Mesendoderm (in vitro differentiated cells): ENCODE measurements around the gene EGLN2.
"Not testable (repeated sequence)": the region's sequence is repeated elsewhere in the genome, so short reads cannot be mapped to it uniquely, and the experiment has no call there.

Source experiments
- DNase-seq: peaks from one replicate; pipeline ENCODE4 v3.0.0; 2013
- H2AK5ac ChIP-seq: 2 replicates; pipeline ENCODE4 v1.6.1; 2013; ENCODE audit warnings: low read length, inconsistent platforms
- H2BK120ac ChIP-seq: 2 replicates; pipeline ENCODE4 v1.6.1; 2013; ENCODE audit warnings: low read depth, mild to moderate bottlenecking, low read length, moderate library complexity, mixed read lengths
- H2BK15ac ChIP-seq: replicated peaks from 2 replicates; pipeline ENCODE4 v1.6.1; 2013; ENCODE audit warnings: low read depth, mild to moderate bottlenecking, moderate library complexity
- H2BK5ac ChIP-seq: 2 replicates; pipeline ENCODE4 v1.6.1; 2013; ENCODE audit warnings: low read length, inconsistent platforms
- H3K18ac ChIP-seq: 2 replicates; pipeline ENCODE4 v1.6.1; 2013; ENCODE audit warnings: mild to moderate bottlenecking, low read length, mixed read lengths
- H3K23ac ChIP-seq: one replicate; pipeline ENCODE4 v1.6.1; 2013; ENCODE audit warnings: low read length
- H3K27ac ChIP-seq: 2 replicates; pipeline ENCODE4 v1.5.1; 2013; ENCODE audit warnings: low read depth, mild to moderate bottlenecking, inconsistent platforms, low read length, moderate library complexity
- H3K27me3 ChIP-seq: 2 replicates; pipeline ENCODE4 v1.6.1; 2013; ENCODE audit warnings: low read length, control low read depth, mild to moderate bottlenecking, inconsistent platforms; ENCODE audit not compliant: insufficient read depth, poor library complexity
- H3K36me3 ChIP-seq: 2 replicates; pipeline ENCODE4 v1.6.1; 2013; ENCODE audit warnings: low read length, inconsistent platforms; ENCODE audit not compliant: control insufficient read depth, insufficient read depth
- H3K4ac ChIP-seq: one replicate; pipeline ENCODE4 v1.6.1; 2013; ENCODE audit warnings: low read depth, mild to moderate bottlenecking, low read length, moderate library complexity
- H3K4me1 ChIP-seq: 2 replicates; pipeline ENCODE4 v1.6.1; 2013; ENCODE audit warnings: low read depth, low read length, inconsistent platforms; ENCODE audit not compliant: control insufficient read depth
- H3K4me2 ChIP-seq: 2 replicates; pipeline ENCODE4 v1.6.1; 2013; ENCODE audit warnings: low read length
- H3K4me3 ChIP-seq: 2 replicates; pipeline ENCODE4 v1.5.1; 2013; ENCODE audit warnings: mild to moderate bottlenecking, low read length
- H3K56ac ChIP-seq: one replicate; pipeline ENCODE4 v1.6.1; 2013; ENCODE audit warnings: low read length
- H3K79me1 ChIP-seq: 2 replicates; pipeline ENCODE4 v1.6.1; 2013; ENCODE audit warnings: low read length, inconsistent platforms
- H3K79me2 ChIP-seq: 2 replicates; pipeline ENCODE4 v1.6.1; 2013; ENCODE audit warnings: mild to moderate bottlenecking, low read length; ENCODE audit not compliant: control insufficient read depth, insufficient read depth
- H3K9ac ChIP-seq: 2 replicates; pipeline ENCODE4 v1.6.1; 2013; ENCODE audit warnings: low read length, inconsistent platforms
- H4K5ac ChIP-seq: one replicate; pipeline ENCODE4 v1.6.1; 2013; ENCODE audit warnings: low read length
- H4K8ac ChIP-seq: one replicate; pipeline ENCODE4 v1.6.1; 2013; ENCODE audit warnings: low read depth, mild to moderate bottlenecking, control low read depth, low read length, moderate library complexity
- WGBS: extraction: QIAGEN DNeasy Blood & Tissue Kit; methylation state at CpG from one replicate; pipeline ENCODE4 v1.1.7; 2013; ENCODE audit warnings: low lambda C conversion rate, missing lambda C conversion rate; ENCODE audit not compliant: insufficient coverage; ENCODE audit errors: extremely low coverage; 5-methylcytosine and 5-hydroxymethylcytosine counted together

EGLN2 gene

DNA sequence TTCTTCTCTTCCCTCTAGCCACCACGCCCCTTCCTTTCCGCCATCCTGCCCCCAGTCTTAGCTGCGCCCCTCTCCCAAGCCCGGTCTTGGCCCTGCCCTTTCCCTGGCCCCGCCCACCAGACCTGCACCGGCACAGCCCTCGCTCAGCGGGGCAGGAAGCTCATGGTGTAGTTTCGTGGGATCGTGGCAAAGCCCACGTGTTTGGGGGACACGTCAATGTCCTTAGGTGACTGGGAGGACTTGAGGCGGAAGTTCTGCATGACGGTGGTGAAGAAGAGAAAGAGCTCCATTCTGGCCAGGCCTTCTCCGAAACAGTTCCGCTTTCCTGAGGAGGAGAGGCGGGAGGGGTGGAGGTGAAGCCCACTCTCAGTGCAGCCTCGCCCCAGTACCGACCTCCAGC is 44.7 kb downstream of the EGLN2 start:
- WGBS = no CpG with 5 or more reads among the region's 19 CpGs
- not testable (repeated sequence) for H3K27ac ChIP-seq, H3K4ac ChIP-seq, H3K36me3 ChIP-seq, H3K79me2 ChIP-seq, H3K56ac ChIP-seq, H4K8ac ChIP-seq, H2BK120ac ChIP-seq, H3K4me1 ChIP-seq, H3K23ac ChIP-seq, H2AK5ac ChIP-seq, H2BK15ac ChIP-seq, H3K79me1 ChIP-seq, H3K4me2 ChIP-seq, H3K9ac ChIP-seq, H2BK5ac ChIP-seq, H3K4me3 ChIP-seq, DNase-seq, H3K27me3 ChIP-seq, H4K5ac ChIP-seq, H3K18ac ChIP-seq

DNA sequence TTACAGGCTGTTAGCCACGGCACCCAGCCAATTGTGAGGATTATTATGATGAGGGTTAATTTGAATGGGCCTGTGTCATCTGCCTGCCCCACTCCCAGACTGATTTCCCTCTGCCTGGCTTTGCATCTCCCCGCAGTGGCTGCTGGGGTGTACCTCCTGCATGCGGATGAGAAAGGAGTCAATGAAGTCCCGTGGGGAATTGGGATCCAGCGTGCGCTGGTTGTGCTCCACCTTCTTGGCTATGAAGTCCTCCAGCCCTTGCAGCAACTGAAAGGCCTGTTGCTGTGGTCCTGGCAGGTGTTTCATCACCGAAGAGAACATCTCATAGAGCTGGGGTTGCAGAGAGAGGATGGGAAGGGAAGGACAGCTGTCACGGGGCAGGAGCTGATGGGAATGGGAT is 47.7 kb downstream of the EGLN2 start:
- H3K4me3 ChIP-seq, H2BK15ac ChIP-seq, H4K5ac ChIP-seq, H2BK120ac ChIP-seq, H3K4me2 ChIP-seq, H3K79me2 ChIP-seq, H2BK5ac ChIP-seq, H3K9ac ChIP-seq, H3K18ac ChIP-seq, H3K27me3 ChIP-seq, H4K8ac ChIP-seq, H2AK5ac ChIP-seq, H3K36me3 ChIP-seq, H3K79me1 ChIP-seq, H3K4ac ChIP-seq, DNase-seq, H3K56ac ChIP-seq, H3K27ac ChIP-seq, H3K23ac ChIP-seq, H3K4me1 ChIP-seq: not testable (repeated sequence)
- no CpG with 5 or more reads among the region's 8 CpGs for WGBS

DNA sequence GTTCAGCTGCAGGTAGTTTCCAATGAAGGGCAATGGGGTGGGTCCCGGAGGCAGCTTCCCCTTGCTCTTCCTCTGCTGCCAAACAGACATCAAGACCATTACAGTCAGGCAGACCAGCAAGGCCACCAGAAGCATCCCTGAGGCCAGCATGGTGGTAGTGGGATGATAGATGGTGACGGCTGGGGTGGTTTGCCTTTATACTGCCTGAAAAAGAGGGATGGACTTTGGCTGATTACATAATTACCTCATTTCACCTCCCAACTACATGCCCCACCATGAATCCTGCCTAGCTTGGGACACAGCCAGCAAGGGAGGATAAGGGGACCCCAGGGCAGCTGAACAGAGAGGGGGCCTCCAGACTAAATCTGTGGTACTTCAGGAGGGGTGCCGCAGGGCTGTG is 51.3 kb downstream of the EGLN2 start, which contains the start of gene CYP2A6:
TSS of gene CYP2A6 (minus strand) at position 171 of the 400 bp plus-strand sequence. CDS start at position 150, 21 bp downstream.
- not testable (repeated sequence) for H4K5ac ChIP-seq, H3K4me2 ChIP-seq, H3K4me1 ChIP-seq, H2BK120ac ChIP-seq, H2AK5ac ChIP-seq, DNase-seq, H3K56ac ChIP-seq, H3K27me3 ChIP-seq, H2BK15ac ChIP-seq, H3K23ac ChIP-seq, H3K36me3 ChIP-seq, H3K79me1 ChIP-seq, H3K18ac ChIP-seq, H2BK5ac ChIP-seq, H4K8ac ChIP-seq, H3K4me3 ChIP-seq, H3K27ac ChIP-seq, H3K4ac ChIP-seq, H3K9ac ChIP-seq, H3K79me2 ChIP-seq
- no CpG with 5 or more reads among the region's 3 CpGs for WGBS

DNA sequence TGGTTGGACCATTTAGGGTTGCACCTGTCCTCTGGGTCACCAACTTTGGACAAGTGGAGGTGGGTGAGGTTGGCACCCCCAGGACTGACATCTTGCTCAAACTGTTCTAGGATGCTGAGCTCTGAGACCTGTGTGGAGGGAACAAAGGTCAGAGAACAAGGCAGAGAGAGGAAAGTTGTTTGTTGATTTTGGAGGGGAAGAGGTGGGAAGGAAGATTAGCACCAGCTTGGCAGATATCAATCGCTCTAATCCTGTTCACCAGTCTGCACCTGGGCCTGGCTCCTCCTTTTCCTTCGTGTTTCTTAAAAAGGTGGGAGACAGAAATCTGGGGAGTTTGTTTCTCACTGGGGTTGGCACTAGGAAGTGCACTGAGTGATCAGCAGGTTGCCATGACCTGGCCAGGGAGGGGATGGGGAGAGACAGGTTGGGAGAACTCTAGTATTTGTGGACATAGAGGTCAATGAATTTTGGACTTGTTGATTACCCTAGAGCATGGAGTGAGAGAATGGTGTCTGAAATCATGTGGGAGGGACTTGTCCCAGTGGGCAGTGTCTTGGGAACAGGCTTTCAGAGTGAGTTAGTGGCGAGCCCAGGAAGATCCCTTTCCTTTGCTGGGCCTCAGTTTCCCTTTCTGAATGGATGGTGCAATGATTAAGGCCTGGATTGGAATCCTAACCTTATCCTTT is 53.6 kb downstream of the EGLN2 start:
- H4K8ac ChIP-seq, H2AK5ac ChIP-seq, H2BK5ac ChIP-seq, H3K23ac ChIP-seq, H3K79me2 ChIP-seq, H2BK120ac ChIP-seq, H3K27me3 ChIP-seq, H4K5ac ChIP-seq, H3K4me1 ChIP-seq, H3K27ac ChIP-seq, H3K18ac ChIP-seq, H2BK15ac ChIP-seq, H3K9ac ChIP-seq, H3K4me3 ChIP-seq, H3K4ac ChIP-seq, H3K4me2 ChIP-seq, H3K79me1 ChIP-seq, H3K56ac ChIP-seq, H3K36me3 ChIP-seq: not testable (repeated sequence)
- DNase-seq = peak; percentile 9
- no CpG with 5 or more reads among the region's 3 CpGs for WGBS
